Measurements from ENCODE around the gene DDIT4. TPM values are rescaled to one million over a fixed set of nuclear protein-coding genes. Genes with fewer than 3 reads are reported as not detected.

Gene DDIT4
- total RNA-seq, 1 donor from 2014 or later, result 183 TPM

DNA sequence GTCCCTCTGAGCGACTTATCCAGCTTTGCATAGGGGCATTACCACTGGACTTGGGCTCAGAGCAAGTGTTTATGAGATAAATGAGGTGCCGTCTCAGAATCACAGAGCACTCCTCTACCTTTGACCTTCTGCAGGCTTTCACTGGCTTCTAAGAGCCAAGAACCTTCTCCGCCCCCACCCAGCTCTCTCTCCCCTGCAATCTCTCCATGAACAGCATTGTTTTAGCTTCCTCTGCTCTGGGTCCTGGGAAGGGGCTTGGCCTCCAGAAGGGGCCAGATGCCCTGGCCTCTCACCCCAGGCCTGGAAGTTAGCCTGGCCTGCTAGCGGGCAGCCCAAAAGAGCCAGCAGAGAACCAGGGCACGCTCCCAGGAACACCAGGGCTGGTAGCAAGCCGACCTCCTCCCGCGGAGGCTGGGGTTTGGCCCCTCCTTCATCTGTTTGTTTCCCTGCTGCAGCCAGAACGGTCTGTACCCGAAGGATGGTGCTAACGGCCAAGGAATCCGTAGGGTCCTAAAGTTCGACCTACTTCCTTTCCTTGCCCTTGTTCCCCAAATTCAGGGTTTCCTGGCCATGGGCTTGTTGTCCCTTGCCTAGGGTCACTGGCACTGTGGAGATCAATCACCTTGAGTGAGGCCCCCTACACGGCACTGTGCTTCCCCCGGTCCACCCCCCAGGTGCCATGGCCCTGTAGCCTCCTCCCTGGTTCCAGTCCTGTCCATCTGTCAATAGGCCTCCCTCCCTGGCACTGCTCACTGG is 18.7 kb upstream of the DDIT4 start:
- H3K4me1 Mint-ChIP-seq (ENCODE audit: low read depth), result peaks cover 82% of the 10 kb centered on the region
- H3K27ac Mint-ChIP-seq, result peak overlapping the region; percentile 89
- no peaks in the 10 kb centered on the region for H3K9me3 Mint-ChIP-seq
- H3K27me3 Mint-ChIP-seq (ENCODE audit: insufficient read depth), result no peaks in the 10 kb centered on the region
- no peaks in the 10 kb centered on the region for H3K36me3 Mint-ChIP-seq (ENCODE audit: low read depth)
- H3K4me3 Mint-ChIP-seq, result peak overlapping the region; percentile 77
- DNase-seq (ENCODE audit: low spot score), result peak; percentile 36
- intact Hi-C loops (cut with micrococcal nuclease), result loop anchor here (5.0 kb wide), 1 partner anchor 437 kb away; the partner anchor contains the start of gene MCU

DNA sequence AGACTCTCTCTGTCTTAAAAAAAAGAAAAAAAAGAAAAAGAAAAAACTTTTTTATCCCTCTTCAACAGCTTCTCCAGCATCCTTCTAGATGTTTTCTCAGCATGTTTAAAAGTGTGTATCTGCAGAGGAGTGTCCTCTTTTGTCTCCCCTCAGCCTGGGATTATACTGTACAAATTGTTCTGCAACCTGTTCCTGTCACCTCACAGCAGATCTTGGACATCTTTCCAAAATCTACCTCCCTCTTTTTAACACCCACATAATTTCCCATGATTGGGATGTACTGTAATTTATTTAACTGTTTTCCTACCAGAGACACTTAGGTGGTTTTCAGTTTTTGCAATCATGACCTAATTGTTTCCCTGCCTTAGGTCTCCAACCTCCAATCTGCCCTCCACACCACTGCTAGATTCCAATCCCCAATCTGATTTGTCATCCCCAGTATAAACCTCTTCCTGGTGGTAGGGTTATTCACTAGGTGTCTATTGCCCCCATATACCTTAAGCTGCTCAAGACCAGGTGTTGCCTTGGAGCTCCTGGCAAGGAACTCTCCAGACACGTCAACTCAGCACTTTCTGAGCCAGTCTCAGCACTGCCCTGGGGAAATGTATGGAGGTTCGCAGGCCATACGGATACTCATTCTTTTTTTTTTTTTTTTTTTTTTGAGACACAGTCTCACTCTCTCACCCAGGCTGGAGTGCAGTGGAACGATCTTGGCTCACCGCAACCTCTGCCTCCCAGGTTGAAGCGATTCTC is 17.6 kb upstream of the DDIT4 start:
- DNase-seq (ENCODE audit: low spot score), result no peak
- intact Hi-C loops (cut with micrococcal nuclease), result loop anchor here (5.0 kb wide), 1 partner anchor 436 kb away; the partner anchor contains the start of gene MCU
- Mint-ChIP-seq H3K9me3 (no peaks in the 10 kb centered on the region), H3K4me3 (peak overlapping the region; percentile 60), H3K36me3 (ENCODE audit: low read depth) (no peaks in the 10 kb centered on the region), H3K27me3 (ENCODE audit: insufficient read depth) (no peaks in the 10 kb centered on the region), H3K4me1 (ENCODE audit: low read depth) (peaks cover 83% of the 10 kb centered on the region), H3K27ac (peak overlapping the region; percentile 85)

DNA sequence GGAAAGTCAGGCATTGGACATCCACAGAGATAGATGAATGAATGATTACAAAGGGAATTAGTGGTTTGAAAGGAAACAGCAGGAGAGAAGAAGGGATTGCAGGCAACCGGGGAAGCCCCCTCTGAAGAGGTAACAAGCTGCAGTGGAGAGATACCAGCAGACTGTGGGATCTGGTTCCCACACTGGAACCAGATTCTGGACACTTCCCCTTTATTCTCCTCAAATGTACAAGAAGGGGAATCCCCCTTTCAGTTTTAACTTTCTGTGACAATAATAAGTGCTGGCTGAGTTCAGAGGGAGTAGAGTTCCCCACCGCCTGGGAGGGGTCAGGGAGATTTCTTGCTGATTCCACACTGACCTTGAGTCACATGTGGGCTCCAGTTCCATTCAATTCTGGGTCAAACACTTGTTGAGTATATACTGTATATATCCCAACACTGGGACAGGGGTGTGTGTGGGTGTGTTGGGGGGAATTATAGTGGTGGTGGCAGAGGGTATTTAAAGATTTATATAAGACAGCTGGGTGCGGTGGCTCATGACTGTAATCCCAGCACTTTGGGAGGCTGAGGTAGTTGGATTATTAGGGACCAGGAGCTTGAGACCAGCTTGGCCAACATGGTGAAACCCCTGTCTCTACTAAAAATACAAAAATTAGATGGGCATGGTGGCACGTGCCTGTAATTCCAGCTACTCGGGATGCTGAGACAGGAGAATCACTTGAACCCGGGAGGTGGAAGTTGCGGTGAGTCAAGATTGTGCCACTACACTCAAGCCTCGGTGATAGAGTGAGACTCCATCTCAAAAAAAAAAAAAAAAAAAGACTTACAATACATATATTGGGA is 16.5 kb upstream of the DDIT4 start:
- Mint-ChIP-seq H3K4me1 (ENCODE audit: low read depth) (peaks cover 82% of the 10 kb centered on the region), H3K4me3 (peak overlapping the region; percentile 48), H3K27me3 (ENCODE audit: insufficient read depth) (no peaks in the 10 kb centered on the region), H3K36me3 (ENCODE audit: low read depth) (no peaks in the 10 kb centered on the region), H3K9me3 (no peaks in the 10 kb centered on the region), H3K27ac (peak overlapping the region; percentile 75)
- intact Hi-C loops (cut with micrococcal nuclease), result loop anchor here (5.0 kb wide), 1 partner anchor 435 kb away; the partner anchor contains the start of gene MCU
- no peak for DNase-seq (ENCODE audit: low spot score)

DNA sequence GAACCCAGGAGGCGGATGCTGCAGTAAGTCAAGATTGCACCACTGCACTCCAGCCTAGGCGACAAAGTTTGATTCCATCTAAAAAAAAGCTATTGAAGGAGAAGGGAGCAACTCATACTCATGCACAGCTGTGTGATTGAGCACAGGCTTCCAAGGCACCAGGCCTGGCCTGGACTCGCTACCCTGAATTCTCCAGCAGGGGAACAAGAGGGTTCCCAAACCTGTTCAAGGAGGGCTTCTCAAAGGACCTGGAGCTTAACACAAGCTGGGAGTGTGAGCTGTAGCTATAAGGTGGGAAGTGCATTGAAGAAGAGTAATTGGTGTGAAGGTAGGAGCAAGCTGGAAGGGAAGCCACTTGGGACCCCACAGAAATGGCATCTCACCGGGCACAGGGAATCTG is 15.1 kb upstream of the DDIT4 start:
- Mint-ChIP-seq H3K27me3 (ENCODE audit: insufficient read depth) (no peaks in the 10 kb centered on the region), H3K36me3 (ENCODE audit: low read depth) (no peaks in the 10 kb centered on the region), H3K4me1 (ENCODE audit: low read depth) (peaks cover 74% of the 10 kb centered on the region), H3K9me3 (no peaks in the 10 kb centered on the region), H3K27ac (peak overlapping the region; percentile 75), H3K4me3 (peak overlapping the region; percentile 39)
- intact Hi-C loops (cut with micrococcal nuclease), result loop anchor here (5.0 kb wide), 1 partner anchor 434 kb away; the partner anchor contains the start of gene MCU
- no peak for DNase-seq (ENCODE audit: low spot score)

DNA sequence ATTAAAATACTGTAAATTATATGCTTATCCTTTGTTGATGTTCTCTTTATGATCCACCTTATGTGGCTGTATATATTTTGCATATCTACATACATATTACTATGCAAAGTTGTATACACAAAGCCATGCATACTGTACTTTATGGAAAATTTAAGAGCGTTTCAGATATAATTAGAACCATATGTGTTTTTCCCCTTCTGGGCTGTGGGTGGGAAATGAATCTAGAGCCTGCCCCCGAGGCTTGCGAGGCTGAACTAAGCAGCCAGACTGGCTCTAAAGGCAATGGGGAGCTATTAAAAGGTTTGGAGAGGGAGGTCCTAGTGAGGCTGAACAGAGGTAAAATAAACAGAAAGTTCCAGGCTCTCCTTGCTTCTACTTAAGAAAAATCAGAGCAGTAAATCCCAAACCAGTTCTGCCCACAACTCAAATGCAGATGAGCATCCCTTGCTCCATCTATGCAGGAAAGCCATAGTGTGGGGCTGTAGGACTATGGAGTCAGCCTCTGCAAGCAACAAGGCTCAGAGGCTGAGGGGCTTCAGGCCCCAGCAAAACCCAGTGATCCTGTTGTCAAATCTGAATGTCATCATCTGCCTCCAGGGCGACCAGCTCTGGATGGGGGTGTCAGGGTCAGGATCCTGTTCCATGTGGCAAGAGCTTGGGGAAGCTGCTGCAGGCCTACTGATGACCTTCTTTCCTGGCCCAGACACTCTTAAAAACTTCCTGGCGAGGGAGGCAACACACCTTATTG is 14.1 kb upstream of the DDIT4 start:
- Mint-ChIP-seq H3K4me3 (peak overlapping the region; percentile 86), H3K36me3 (ENCODE audit: low read depth) (no peaks in the 10 kb centered on the region), H3K27ac (peak overlapping the region; percentile 98), H3K27me3 (ENCODE audit: insufficient read depth) (no peaks in the 10 kb centered on the region), H3K9me3 (no peaks in the 10 kb centered on the region), H3K4me1 (ENCODE audit: low read depth) (peaks cover 73% of the 10 kb centered on the region)
- no peak for DNase-seq (ENCODE audit: low spot score)
- intact Hi-C loops (cut with micrococcal nuclease), result loop anchor here (2.0 to 5.0 kb wide), 4 partner anchors 15 to 1238 kb away; partner anchors contain the start of genes MCU, PPP3CB and PSAP

DNA sequence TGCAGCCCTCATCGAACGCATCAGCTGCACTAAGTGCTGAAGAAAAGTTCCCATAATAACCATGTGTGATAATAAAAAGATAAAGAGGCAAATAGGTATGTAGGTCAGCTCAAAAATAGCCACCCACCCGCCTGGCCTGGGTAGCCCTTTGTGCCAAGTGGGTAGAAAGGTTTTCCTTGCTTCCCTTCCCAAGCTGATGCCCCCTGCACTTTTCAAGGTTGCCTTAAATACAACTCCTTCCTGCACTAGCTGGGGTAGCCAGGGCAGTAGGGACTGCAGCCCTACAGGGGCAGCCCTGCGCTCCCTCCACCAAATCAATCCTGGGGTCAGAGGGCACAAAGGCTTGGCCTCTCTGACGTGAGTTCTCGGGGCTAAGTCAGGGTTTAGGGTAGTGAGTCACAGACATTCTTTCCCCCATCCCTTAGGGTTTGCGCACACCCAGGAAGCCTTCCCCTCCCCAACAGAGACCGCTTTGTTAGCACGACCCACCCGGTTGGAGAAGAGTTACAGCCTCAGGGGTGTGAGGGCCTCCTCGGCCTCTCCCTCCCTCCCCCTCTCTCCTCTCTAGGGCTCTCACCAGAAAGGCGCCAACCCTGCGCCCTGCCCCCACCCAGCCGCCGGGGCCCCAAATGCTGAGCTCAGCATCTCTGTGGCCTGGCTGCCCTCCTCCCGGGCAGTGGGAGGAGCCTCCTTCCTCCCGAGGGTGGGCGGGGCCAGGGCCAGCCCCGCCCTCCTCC is 13.3 kb upstream of the DDIT4 start:
- H3K4me1 Mint-ChIP-seq (ENCODE audit: low read depth), result peaks cover 70% of the 10 kb centered on the region
- H3K4me3 Mint-ChIP-seq, result peak overlapping the region; percentile 86
- H3K27ac Mint-ChIP-seq, result peak overlapping the region; percentile 98
- no peaks in the 10 kb centered on the region for H3K36me3 Mint-ChIP-seq (ENCODE audit: low read depth)
- DNase-seq (ENCODE audit: low spot score), result peak; percentile 81
- H3K27me3 Mint-ChIP-seq (ENCODE audit: insufficient read depth), result no peaks in the 10 kb centered on the region
- H3K9me3 Mint-ChIP-seq, result no peaks in the 10 kb centered on the region
- intact Hi-C loops (cut with micrococcal nuclease), result loop anchor here (2.0 to 5.0 kb wide), 3 partner anchors 16 to 1237 kb away; partner anchors contain the start of genes PPP3CB and PSAP

DNA sequence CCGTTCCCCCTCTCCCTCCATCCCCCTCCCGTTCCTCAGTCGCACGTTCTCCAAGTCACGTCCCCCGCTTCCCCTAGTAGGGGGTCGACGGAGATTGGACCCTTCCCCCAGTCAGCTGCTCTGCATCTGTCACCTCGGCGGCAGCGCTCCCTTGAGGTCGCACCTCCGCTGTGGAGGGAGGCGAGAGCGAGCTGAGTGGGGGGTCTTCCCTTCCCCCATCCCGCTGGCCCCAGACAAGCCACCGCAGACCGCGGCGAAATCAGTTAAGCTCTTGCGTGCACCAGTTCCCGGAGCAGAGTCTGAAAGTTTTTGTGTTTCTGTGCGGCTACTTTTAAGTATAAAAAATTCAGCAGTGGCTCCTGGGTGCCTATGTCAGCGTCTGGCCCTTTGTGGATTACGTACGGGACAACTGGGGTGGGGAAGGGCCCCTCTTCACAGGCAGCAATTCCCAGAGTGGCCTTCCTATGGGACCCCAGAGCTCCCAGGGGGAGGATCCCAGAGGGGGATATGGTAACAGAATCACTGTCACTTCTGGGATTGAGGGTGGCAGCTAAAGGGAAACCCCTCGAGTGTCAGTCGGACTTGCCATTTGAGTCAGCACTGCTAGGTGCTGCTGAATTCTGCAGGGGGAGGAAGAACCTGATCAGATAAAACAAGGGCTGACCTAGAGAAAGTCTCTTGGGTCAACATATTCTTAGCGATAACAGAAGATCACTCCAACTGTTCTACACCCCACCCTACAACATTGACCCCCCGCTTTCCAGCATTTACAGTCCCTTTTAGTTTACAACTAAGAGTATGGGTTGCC is 12.5 kb upstream of the DDIT4 start:
- Mint-ChIP-seq H3K4me1 (ENCODE audit: low read depth) (peaks cover 63% of the 10 kb centered on the region), H3K27ac (peak overlapping the region; percentile 98), H3K4me3 (peak overlapping the region; percentile 86), H3K27me3 (ENCODE audit: insufficient read depth) (no peaks in the 10 kb centered on the region), H3K36me3 (ENCODE audit: low read depth) (no peaks in the 10 kb centered on the region), H3K9me3 (no peaks in the 10 kb centered on the region)
- intact Hi-C loops (cut with micrococcal nuclease), result loop anchor here (1.0 to 5.0 kb wide), 11 partner anchors 12 to 1236 kb away; partner anchors contain the start of genes DDIT4, PPP3CB and PSAP
- DNase-seq (ENCODE audit: low spot score), result peak; percentile 70

DNA sequence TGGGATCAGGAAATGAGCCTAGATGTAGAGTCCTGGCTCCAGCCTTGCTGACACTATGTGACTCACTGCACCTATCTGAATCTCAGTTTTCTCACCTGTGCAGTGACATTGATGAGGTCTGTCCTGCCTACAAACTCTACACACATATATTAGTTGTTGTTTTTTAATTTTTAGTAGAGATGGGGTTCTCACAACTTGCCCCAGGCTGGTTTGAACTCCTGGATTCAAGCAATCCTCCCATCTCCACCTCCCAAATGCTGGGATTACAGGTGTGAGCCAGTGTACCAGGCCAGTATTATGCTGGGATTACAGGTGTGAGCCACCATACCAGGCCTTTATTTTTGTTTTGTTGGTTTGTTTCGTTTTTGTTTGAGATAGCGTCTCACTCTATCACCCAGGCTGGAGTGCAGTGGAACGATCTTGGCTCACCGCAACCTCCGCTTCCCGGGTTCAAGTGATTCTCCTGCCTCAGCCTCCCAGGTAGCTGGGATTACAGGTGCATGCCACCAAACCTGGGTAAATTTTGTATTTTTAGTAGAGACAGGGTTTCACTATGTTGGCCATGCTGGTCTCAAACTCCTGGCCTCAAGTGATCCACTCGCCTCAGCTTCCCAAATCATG is 11.8 kb upstream of the DDIT4 start:
- Mint-ChIP-seq H3K4me3 (peak overlapping the region; percentile 86), H3K4me1 (ENCODE audit: low read depth) (peaks cover 57% of the 10 kb centered on the region)

DNA sequence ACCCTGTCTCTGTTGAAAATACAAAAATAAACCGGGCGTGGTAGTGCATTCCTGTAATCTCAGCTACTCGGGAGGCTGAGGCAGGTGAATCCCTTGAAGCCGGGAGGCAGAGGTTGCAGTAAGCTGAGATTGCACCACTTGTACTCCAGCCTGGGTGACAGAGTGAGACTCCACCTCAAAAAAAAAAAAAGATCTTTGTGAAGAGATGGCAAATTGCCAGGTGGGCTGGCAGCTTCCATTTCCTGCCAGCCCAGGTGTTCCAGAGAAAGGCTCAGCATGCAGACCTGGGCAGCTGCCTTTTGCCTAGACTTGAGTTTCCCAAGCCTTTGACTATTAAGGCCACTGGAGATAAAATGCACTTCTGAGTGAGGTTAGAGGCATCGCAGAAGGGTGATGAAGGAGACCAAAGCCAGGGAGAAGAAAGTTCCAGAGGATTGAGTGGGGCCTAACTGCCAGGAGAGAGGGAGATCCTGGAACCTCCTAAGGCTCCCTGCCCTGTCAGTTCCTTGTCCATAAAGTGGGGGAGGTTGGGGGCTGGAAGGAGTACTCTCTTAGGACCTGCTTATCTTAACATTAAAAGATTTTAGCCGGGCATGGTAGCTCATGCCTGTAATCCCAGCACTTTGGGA is 10.0 kb upstream of the DDIT4 start:
- Mint-ChIP-seq H3K27ac (no peak overlapping the region), H3K36me3 (ENCODE audit: low read depth) (no peaks in the 10 kb centered on the region), H3K27me3 (ENCODE audit: insufficient read depth) (no peaks in the 10 kb centered on the region), H3K4me1 (ENCODE audit: low read depth) (peaks cover 45% of the 10 kb centered on the region), H3K4me3 (no peak overlapping the region), H3K9me3 (no peaks in the 10 kb centered on the region)
- no peak for DNase-seq (ENCODE audit: low spot score)
- intact Hi-C loops (cut with micrococcal nuclease), result loop anchor here (5.0 kb wide), 2 partner anchors 411 to 1234 kb away; partner anchors contain the start of genes PPP3CB and PSAP

More for the DNA sequence above, 11.8 kb upstream of the DDIT4 start:
- H3K36me3 Mint-ChIP-seq (ENCODE audit: low read depth), result no peaks in the 10 kb centered on the region
- H3K27ac Mint-ChIP-seq, result peak overlapping the region; percentile 98
- H3K27me3 Mint-ChIP-seq (ENCODE audit: insufficient read depth), result no peaks in the 10 kb centered on the region
- no peak for DNase-seq (ENCODE audit: low spot score)
- H3K9me3 Mint-ChIP-seq, result no peaks in the 10 kb centered on the region
- intact Hi-C loops (cut with micrococcal nuclease), result loop anchor here (1.0 to 5.0 kb wide), 11 partner anchors 11 to 1235 kb away; partner anchors contain the start of genes DDIT4, PPP3CB and PSAP

DNA sequence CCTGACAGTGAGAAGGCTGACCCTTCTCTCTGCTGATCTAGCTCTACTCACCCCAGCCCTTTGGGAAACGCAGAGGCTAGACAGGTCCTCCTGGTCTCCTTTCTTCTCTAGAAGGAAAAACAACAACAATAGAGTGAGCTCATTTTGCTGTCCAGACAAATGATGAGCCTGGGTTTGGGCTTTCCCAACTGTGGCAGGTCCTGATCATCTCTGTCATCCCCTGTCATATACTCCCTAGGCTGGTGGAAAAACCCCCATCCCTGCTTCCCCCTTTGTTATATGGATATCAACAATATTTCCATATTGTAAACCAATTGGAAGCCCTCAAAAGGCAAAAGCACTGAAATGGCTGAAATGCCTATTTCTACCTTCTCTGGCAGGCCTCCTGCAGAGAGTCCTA is 9.2 kb upstream of the DDIT4 start:
- Mint-ChIP-seq H3K4me3 (no peak overlapping the region), H3K27me3 (ENCODE audit: insufficient read depth) (no peaks in the 10 kb centered on the region), H3K4me1 (ENCODE audit: low read depth) (peaks cover 37% of the 10 kb centered on the region), H3K27ac (no peak overlapping the region), H3K9me3 (no peaks in the 10 kb centered on the region), H3K36me3 (ENCODE audit: low read depth) (no peaks in the 10 kb centered on the region)
- intact Hi-C loops (cut with micrococcal nuclease), result loop anchor here (5.0 kb wide), 2 partner anchors 412 to 1233 kb away; partner anchors contain the start of genes PPP3CB and PSAP
- no peak for DNase-seq (ENCODE audit: low spot score)
